ENCODE results near the gene DNAAF3.

- TF ChIP-seq CTCF (IDR thresholded peaks at IDR 0.05) (no peak), POLR2A (IDR thresholded peaks at IDR 0.05) (no peak)
Observed at GRCh38 chr19:55132453-55133129, 33.8 kb downstream of the DNAAF3 start.
